ENCODE measurements around the gene MYMX.
"Not testable (repeated sequence)": the region's sequence is repeated elsewhere in the genome, so short reads cannot be mapped to it uniquely, and the experiment has no call there.

The MYMX gene

DNA sequence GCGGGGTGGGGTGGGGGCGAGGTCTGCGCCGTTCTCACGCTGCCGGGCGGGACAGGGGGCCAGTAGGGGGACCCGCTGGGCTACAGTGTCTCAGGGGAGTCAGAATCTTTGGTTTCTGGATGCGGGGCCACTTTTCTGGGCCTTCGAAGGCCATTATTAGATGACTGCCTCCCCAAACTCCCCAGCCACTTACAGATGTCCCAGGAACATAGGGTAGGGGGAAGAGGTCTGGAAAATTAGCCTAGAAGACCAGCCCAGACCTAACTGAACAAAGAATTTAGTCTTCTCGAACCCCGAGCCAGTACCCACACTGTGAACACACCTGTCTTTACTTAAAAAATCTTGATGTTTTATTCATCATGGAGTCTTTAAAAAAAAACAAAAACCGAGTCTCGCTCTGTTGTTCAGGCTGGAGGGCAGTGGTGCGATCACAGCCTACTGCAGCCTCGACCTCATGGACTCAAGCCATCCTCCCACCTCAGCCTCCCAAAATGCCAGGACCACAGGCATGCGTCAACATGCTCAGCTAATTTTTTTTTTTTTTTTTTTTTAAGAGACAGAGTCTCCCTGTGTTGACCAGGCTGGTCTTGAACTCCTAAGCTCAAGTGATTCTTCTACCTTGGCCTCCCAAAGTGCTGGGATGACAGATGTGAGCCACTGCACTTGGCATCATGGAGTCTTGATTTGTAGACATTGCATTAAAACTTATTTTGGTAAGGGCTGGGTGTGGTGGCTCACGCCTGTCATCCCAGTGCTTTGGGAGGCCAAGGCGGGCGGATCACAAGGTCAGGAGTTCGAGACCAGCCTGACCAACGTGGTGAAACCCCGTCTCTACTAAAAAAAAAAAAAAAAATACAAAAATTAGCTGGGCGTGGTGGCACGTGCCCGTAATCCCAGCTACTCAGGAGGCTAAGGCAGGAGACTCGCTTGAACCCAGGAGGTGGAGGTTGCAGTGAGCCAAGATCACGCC, 3.4 kb downstream of the MYMX start:
- DNase-seq (ENCODE audit: low read depth, low spot score) = no peak

DNA sequence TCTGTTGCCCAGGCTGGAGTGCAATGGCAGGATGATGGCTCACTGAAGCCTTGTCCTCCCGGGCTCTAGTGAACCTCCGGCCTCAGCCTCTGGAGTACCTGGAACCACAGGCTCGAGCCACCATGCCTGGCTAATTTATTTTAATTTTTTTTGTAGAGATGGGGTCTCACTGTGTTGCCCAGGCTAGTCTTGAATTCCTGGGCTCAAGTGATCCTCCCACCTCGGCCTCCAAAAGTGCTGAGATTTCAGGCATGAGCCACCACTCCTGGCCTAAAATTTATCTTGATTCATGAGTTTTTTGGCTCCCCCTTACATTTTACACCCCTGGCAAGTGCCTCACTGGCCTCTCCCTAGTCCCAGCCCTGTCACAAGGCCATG, 4.2 kb downstream of the MYMX start:
- DNase-seq (ENCODE audit: low read depth, low spot score) = no peak

DNA sequence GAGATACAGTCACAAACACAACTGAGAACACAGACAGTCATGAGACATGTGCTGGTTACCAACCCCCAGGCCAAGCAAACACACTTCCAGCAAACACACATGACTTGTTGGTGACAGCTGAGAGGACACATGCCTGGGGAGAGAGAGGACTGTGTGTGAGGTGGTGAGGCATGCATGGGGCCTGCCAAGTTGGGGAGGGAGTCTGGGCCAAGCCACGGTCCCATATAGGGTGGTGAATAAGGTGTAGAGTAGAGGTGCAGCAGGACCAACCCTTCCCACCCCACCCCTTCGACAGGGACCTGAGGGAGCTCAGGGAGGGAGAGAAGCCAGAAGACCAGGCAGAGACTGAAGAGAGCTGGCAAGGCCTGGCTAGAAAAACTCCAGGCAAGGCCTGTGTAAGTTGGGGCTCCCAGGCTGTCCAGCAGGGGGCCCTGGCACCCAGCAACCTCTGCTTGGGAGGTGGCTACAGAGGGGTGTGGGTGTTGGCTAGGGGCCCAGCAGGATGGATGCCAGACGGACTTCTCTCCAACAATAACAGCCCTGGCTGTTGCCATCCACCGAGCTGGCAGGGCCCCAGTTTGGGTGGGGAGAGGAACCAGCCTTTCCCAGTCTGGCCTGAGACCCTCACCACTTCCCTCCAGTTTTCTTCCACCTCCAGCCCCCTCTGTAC, 4.7 kb downstream of the MYMX start:
- DNase-seq (ENCODE audit: low read depth, low spot score) = no peak

DNA sequence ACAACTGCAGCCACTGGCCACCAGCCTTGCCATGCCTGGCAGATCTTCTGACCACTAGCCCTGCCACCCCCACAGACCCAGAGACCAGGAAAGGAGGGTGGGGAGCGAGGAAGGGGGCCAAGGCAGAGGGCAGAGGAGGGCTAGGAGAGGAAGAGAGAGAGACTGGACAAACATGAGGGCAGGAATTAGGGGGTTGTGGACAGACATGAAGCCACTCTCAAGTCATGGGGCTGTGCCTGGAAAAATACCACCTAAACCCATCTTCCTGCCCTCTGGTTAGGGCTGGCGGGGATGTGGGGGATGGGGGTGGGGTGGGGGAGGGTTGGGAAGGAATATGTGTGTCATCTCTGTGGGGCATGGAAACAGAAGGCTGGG, 5.2 kb downstream of the MYMX start:
- DNase-seq (ENCODE audit: low read depth, low spot score) = no peak

DNA sequence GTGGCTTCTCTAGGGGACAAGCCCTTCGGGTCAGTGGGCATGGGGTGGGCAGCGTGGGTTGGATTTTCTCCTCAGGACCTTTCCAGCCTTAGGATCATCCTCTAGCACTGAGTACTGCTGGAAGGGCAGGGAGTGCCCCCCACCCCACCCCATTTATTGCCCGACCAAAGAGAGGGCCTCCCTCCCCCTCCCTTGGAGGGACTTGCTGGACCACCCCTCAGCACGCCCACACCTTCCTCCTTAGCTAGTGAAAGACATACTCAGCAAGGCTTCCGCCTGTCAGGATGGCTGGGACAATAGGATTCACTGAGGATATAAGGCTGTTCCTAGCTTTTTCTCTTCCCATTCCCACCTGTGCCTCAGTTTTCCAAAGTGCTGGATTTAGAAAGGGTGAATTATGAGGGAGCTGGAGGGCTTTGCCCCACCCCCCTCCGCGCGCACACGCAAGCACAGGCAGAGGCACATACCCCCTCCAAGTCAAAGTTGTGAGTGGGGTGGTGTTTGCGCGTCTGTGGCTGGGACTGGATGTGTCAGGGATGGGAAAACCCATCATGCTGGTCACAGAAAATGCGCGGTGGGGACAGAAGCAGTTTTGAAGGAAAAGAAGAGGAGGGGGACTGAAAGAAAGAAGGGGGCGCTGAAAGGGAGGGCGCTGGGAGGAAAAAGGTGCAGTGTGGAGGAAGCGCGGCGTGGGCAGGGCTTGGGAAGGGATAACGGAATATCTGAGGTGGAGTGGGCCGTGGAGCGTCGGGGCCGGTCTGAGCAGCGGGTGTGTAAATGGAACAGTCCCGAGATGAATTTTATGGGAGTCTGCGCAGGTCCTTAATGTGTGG, 6.0 kb downstream of the MYMX start:
- DNase-seq (ENCODE audit: low read depth, low spot score) = no peak

DNA sequence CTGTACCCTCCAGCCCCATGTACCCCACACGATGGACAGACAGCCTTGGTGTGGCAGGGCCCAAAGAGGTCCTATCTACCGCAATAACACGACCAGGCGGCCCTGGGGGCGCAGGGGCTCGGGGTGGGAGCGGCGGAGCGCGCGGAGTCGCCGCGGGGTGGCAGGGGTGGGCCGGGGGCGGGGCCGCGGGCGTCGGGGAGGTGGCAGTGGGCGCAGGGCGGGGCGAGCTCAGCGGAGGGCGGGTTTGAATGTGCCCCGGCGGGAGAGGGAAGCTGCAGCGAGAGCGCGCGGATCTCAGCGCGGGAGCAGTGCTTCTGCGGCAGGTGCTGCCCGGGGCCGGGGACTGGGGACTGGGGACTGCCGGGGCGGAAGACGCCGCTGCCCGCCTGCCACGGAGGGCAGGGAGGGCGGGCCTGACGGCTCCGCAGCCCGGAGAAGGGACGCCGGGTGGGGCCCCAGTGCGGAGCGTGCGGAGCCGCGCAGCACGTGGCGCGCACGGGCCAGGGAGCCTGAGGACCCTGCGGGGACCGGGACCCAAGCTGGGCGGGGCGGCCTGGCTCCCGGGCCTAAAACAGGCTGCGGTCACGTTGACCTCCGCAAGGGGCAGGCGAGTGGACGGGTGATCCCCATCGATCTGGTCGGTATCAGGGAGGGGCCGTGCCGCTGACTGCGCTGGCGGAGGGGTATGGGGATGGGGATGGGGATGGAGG, 6.7 kb downstream of the MYMX start, which contains the start of gene SLC29A1:
SLC29A1 (plus strand) TSS at position 277 of the 710 bp plus-strand sequence. CDS start 3,719 bp downstream, outside the sequence.
- DNase-seq (ENCODE audit: low read depth, low spot score) = no peak

DNA sequence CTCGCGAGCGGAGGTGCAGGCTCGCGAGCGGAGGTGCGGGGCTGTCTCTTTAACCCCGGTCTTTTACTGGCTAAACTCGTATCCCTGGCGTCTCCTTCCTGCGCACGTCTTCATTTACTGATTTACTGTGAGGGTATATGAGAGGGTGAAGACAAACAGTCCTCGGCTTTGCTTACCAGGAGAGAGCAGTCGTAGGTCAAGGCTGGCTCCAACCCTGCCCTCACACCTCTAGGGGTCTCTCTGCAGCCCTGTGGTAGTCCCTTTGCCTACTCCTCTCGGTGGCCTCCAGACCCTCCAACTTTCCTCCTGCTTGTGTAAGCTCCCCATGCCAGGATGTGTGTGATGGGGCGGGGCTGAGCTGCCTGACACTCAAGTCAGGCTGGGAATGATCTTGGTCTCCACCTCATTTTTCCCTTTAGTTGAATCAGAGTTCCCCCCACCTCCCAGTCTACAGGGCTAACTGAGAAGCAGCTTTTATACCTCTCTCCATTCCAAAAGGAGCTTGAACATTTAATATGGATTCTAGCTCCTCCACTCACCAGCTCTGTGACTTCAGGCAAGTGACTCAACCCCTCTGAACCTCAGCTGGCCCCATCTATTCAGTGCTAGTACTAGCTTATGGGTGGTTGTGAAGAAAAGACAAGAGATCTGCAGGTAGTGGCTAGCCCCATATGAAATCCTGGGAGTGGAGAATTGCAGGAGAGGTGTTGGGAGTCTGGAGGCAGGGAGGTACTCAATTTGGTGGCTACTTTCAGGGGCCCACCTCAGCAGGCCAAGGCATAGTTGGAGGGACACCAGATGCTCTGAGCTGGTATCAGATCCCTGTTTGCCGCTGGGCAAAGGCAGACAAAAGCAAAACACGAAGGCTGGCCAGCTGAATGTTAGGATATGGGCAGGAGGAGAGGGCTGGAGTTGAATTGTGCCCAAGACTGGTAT, 7.6 kb downstream of the MYMX start:
- no peak for DNase-seq (ENCODE audit: low read depth, low spot score)

DNA sequence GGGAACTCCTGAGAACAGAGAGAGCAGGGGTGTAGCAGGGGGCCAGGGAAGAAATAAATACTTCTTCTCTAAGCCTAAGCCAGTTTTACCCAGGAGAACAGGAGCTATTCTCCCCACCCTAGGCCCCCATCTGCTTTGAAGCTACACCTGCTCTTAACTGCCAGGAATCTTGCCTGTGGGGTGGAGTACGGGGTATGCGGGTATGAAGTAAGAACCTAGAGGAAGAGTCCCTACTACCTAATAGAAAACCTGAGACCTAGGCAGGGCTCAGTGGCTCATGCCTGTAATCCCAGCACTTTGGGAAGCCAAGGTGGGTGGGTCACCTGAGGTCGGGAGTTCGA, 8.2 kb downstream of the MYMX start:
- no peak for DNase-seq (ENCODE audit: low read depth, low spot score)

DNA sequence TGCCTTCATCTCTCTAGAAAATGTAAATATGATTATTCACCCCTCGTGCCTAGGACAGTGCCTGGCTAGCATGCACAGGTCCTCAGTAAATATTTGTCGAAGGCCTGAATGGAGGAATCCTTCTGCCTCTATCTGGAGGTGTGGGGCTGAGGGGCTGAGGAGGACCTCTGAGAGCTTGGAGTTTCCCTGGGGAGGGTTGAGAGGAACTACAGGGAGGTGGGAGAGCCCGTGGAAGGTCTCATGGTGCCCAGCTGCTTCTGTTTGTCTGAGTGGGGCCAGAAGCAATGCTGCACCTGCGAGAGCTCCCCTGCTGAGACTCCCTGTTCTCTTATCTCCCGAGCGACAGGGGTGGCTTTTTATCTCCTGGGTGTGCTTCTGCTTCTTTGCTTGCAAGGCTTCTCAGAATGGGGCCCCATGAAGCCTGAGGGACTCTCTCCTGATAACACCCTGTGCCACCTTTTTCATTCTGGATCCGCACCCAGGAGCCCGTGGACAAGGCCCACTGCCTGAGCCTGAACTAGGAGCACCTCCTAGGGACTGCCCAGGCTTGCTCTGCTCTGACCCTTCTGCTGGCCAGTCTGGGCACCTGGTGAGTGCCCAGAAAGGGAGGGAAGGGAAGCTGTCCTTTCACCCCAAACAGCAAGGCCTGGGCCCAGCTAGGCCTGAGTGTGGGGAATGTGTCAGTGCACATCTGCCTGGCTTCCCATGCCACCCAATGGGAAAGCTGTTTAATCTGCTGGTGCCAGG, 9.0 kb downstream of the MYMX start:
- DNase-seq (ENCODE audit: low read depth, low spot score) = no peak

DNA sequence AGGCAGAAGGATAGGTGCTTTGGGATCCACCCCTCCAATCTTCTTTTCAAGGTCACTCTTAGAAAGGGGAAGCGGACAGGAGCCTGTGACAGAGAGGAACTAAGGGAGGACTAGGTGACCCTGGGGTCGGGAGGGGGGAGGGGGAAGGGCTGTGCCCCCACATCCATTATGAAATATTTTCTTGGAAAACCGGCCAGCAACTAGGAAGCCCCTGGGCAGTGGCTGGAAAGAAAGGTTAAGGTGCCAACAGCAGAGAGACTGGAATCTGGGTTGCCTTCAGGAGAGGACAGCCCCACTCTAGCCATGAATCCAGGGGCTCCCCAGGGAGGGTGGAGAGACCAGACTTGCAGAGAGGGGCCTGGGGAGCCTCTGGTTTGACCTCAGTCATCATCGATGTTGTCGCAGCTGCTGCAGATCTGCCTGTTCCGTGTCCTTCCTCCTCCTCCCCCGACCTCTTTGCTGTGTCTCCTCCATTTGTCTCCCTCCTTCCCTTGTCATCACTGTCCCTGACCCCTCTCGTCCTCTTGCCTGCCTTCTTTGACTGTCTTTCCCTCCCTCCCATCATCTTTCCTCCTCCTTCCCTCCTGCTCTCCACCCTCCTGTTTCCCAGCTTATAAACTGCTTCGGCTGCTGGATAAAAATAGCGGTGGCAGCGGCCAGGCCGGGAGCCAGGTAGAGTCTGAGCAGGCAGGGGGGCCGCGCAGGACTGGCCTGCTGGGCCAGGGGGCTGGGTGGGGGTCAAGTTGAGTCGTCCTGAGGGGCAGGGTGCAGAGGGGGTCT, 9.8 kb downstream of the MYMX start:
- DNase-seq (ENCODE audit: low read depth, low spot score) = no peak

DNA sequence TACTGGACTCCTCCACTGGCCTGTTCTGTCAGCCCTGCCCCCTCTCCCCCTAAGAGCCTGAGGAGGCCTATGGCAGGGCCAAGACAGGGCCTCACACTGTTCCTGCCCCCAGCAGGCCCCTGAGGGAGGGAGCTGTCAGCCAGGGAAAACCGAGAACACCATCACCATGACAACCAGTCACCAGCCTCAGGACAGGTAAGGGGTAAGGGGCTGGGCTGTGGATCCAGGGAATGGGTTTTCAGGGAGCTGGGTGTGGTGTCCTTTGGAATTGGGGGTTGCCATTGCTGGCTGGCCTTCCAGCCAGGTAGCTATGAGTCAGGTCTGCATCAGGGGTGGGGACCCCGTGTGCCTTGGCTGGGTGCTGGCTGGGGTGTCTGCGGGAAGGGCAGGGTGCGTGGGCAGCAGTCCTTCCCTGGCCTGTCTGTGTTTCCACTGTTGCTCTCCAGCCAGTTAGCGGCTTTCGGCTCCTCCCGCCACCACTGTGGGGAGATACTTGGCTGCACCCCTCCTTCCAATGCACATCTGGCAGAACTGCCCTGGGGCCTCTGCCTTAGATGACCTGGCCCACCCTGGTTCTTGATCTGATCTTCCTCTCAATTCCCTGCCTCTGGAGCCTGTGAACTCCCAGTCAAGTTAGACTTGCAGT, 10.5 kb downstream of the MYMX start:
- DNase-seq (ENCODE audit: low read depth, low spot score) = no peak

DNA sequence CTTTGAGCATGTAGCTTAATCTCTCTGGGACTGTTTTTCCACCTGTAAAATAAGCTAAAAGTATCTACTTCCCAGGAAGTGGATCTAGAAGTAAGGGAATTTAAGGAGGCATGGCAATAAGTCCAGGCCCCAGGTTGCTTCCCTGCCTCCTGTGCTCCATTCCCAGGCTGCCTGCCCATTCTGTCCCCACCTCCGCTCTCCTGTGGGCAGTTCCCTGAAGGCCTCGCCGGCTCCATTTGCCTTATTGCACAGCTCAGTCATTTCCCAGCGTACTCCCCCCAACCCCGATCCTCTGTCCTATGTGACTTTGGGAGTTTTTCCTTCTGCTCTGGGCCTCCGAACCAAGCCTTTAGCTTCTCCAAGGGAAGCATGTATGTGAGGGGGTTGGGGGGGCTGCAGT, 11.3 kb downstream of the MYMX start:
- no peak for DNase-seq (ENCODE audit: low read depth, low spot score)

DNA sequence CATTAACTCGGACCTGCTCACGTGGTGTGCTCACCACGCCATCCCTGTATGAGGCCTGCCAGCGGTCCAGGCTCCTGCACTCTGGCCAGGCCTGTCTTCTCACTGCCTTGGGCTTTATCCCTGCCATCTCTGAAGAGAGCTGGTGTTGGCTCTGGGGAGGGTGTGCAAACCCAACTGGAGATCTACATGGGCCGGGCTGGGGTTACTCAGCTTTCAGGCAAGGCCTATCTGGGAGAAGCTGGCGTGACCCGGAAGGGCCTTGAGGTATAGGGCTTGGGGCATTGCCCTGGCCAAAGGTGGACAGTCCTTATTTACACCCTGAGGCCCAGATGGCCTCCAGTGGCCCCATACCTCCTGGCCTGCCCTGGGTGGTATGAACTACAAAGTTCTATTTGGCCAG, 11.7 kb downstream of the MYMX start:
- no peak for DNase-seq (ENCODE audit: low read depth, low spot score)

DNA sequence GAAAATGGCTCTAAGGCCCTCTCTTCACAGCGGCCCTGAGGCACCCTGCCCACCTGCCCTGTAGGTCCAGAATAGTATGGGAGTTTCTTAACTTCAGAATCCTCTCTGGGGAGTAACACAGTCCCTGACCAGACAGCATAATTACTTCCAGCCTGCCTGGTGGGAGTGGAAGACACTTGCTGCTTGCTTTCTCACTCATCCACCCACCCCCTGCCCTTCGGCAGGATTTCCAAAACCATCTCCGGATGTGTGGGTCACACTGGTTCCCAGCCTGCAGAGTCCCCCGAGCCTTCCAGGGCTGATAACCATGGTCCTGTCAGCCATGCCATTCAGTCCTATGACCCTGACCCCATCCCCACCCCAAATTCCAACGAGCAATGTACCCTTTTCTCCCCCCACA, 12.1 kb downstream of the MYMX start:
- no peak for DNase-seq (ENCODE audit: low read depth, low spot score)

DNA sequence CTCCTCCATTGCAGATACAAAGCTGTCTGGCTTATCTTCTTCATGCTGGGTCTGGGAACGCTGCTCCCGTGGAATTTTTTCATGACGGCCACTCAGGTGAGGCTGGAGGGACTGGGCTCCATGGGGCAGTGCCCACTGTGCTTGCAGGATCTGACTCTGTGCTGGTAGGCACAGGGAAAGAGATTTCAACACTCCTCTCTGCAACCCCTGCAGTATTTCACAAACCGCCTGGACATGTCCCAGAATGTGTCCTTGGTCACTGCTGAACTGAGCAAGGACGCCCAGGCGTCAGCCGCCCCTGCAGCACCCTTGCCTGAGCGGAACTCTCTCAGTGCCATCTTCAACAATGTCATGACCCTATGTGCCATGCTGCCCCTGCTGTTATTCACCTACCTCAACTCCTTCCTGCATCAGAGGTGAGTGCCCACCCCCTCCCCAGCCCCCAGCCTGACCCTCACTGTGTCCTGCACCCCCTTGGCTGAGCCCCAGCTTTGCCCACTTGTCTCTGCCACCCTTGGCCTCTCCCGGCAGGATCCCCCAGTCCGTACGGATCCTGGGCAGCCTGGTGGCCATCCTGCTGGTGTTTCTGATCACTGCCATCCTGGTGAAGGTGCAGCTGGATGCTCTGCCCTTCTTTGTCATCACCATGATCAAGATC, 12.8 kb downstream of the MYMX start:
- DNase-seq (ENCODE audit: low read depth, low spot score) = no peak

DNA sequence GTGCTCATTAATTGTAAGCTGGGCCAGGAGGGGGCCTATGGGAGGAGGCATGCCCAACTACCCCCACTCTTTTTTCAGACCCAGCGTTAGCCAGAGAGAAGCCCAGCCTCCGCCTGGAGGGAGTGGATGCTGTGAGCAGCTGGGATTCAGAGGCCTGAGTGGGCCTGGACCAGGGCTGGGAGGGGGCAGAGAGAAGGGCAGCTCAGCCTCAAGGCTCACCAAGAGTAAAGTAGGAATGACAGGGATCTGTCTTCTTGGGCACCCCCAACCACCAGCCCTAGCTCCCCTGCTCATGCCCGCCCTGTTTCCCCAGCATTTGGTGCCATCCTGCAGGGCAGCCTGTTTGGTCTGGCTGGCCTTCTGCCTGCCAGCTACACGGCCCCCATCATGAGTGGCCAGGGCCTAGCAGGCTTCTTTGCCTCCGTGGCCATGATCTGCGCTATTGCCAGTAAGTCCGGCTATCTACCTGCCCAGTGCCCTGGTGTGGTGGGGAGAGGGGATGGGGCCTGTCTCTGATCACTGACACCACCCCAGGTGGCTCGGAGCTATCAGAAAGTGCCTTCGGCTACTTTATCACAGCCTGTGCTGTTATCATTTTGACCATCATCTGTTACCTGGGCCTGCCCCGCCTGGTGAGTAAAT, 13.4 kb downstream of the MYMX start:
- no peak for DNase-seq (ENCODE audit: low read depth, low spot score)

DNA sequence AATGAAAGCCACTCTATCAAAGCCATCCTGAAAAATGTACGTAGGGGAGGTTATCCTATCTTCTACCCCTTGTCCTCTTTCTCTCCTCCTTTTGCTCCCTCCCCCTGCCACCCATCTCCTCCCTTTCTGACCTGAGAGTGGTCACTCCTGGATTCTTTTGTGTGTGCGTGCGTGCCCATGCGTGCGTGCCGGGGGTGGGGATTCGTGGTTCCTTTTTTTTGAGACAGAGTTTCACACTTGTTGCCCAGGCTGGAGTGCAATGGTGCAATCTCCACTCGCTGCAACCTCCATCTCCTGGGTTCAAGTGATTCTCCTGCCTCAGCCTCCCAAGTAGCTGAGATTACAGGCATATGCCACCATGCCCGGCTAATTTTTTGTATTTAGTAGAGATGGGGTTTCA, 14.7 kb downstream of the MYMX start:
- not testable (repeated sequence) for DNase-seq (ENCODE audit: low read depth, low spot score)
